Lower lobe of right lung (tissue), 2 donors: ENCODE results near the gene SCEL. TPM values are rescaled to one million over a fixed set of nuclear protein-coding genes. Genes with fewer than 3 reads are reported as not detected.
A peak's percentile ranks its signal among the peaks of the same experiment; 100 is the strongest.
"Not testable (repeated sequence)": the region's sequence is repeated elsewhere in the genome, so short reads cannot be mapped to it uniquely, and the experiment has no call there.

Source experiments
- ATAC-seq, 2 donors: fragments of 200-7000 bp; cut with Tn5 transposase; one replicate each; pipeline ENCODE4 v1.9.1; 2020 to 2022; ENCODE audit warnings: mild to moderate bottlenecking in 2 of 2, moderate library complexity in 2 of 2
- DNase-seq: peaks from one replicate; pipeline ENCODE4 v3.0.0-alpha.2; 2020
- H3K27ac ChIP-seq: fragments of 200-600 bp; one replicate; pipeline ENCODE4 v1.8.0; 2022
- H3K27me3 ChIP-seq: fragments of 200-600 bp; one replicate; pipeline ENCODE4 v1.8.0; 2022; ENCODE audit warnings: low read depth
- H3K36me3 ChIP-seq: fragments of 200-600 bp; one replicate; pipeline ENCODE4 v1.8.0; 2022; ENCODE audit warnings: mild to moderate bottlenecking
- H3K4me1 ChIP-seq: fragments of 200-600 bp; one replicate; pipeline ENCODE4 v1.8.0; 2022
- H3K4me3 ChIP-seq: fragments of 200-600 bp; one replicate; pipeline ENCODE4 v1.8.0; 2022; ENCODE audit warnings: mild to moderate bottlenecking
- H3K9me3 ChIP-seq: fragments of 200-600 bp; one replicate; pipeline ENCODE4 v1.8.0; 2022
- intact Hi-C: fragments of 100-400 bp; cut with DNase I; formaldehyde crosslinking; loops from one replicate; pipeline ENCODE4 v1.11.0; 2022
- total RNA-seq: library from RNA; stranded (reverse); fragmentation: NEBNext Ultra II Directional; extraction: Animal tissue kit (Norgen Biotek cat#: 25700); gene quantifications from one replicate; pipeline ENCODE4 v1.2.1, GENCODE V29; 2021
- TF ChIP-seq, protein P1 (sequence below): fragments of 200-600 bp; IDR thresholded peaks from one replicate; pipeline ENCODE4 v1.8.0; 2022; ENCODE audit warnings: antibody characterized with exemption, mild to moderate bottlenecking
- donor health status: DM: no; HTN: yes; CAD: no; lungs with severe emphysema.

SCEL gene
- total RNA-seq, 1 donor from 2014 or later = 54.8 TPM

DNA sequence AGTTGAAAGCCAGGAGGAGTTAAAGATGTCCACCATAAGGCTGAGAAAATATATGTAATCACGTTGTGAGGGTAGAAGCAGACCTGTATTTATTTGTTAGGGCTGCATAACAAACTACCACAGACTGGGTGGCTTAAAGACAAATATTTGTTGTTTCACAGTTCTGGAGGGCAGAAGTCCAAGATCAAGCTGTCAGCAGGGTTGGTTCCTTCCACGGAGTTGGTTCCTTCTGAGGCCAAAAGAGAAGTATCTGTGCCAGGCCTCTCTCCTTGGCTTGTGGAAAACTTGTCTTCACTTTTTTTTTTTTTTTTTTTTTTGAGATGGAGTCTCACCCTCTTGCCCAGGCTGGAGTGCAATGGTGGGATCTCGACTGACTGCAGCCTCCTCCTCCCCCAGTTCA, 88.3 kb downstream of the SCEL start:
- Histone ChIP-seq H3K4me3 (no peak overlapping the region), H3K27ac (no peak overlapping the region), H3K27me3 (no peaks in the 10 kb centered on the region), H3K9me3 (no peaks in the 10 kb centered on the region), H3K36me3 (no peaks in the 10 kb centered on the region), H3K4me1 (no peaks in the 10 kb centered on the region)
- no peak for DNase-seq
- TF ChIP-seq, protein P1, sequence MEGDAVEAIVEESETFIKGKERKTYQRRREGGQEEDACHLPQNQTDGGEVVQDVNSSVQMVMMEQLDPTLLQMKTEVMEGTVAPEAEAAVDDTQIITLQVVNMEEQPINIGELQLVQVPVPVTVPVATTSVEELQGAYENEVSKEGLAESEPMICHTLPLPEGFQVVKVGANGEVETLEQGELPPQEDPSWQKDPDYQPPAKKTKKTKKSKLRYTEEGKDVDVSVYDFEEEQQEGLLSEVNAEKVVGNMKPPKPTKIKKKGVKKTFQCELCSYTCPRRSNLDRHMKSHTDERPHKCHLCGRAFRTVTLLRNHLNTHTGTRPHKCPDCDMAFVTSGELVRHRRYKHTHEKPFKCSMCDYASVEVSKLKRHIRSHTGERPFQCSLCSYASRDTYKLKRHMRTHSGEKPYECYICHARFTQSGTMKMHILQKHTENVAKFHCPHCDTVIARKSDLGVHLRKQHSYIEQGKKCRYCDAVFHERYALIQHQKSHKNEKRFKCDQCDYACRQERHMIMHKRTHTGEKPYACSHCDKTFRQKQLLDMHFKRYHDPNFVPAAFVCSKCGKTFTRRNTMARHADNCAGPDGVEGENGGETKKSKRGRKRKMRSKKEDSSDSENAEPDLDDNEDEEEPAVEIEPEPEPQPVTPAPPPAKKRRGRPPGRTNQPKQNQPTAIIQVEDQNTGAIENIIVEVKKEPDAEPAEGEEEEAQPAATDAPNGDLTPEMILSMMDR = no peak
- intact Hi-C loops = no loop called here
- peak in 1 of 2 donors; percentile 13 for ATAC-seq

DNA sequence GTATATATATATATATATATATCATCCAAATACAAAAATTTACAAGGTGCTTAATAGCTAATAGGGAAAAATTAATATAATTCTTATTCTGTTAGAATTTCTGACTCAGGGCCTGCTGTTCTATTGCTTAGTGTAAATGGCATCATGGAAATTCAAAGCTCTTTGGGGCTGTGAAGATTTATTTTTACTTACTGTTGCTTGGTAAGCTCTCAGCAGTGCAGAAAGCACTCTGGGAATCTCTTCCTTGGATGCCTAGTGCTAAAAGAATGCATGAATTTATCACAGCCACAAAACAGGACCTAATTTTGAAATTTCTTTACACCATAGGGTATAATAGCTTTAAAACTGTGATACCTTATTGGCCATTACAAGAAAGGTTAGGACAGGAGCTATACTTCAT, 92.7 kb downstream of the SCEL start:
- H3K4me3 ChIP-seq = no peak overlapping the region
- H3K4me1 ChIP-seq = no peaks in the 10 kb centered on the region
- TF ChIP-seq, protein P1 = no peak
- H3K27me3 ChIP-seq = no peaks in the 10 kb centered on the region
- ATAC-seq = no peak
- no peaks in the 10 kb centered on the region for H3K36me3 ChIP-seq
- no peak overlapping the region for H3K27ac ChIP-seq
- no peaks in the 10 kb centered on the region for H3K9me3 ChIP-seq
- intact Hi-C loops = no loop called here
- no peak for DNase-seq

DNA sequence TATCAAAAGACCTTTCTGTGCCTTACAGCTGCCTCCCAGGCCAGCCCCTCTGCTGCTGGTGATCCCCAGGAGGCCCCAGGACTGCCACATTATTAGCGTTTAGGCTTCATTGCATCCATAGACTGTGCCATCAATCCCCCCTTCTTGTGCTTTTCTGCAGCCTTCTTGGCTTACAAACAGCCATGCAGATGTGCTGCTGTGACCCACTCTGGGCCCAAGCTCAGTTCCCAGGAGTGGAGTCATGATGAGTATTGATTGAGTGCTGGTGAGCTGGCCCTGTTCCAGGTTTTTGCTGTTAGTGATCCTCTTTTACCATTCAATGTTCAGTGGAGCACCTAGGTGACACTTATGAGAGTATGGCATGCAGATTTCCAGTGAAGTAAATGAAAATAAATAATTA, 102.1 kb downstream of the SCEL start:
- H3K9me3 ChIP-seq = no peaks in the 10 kb centered on the region
- no peak for DNase-seq
- no peak for ATAC-seq
- intact Hi-C loops = no loop called here
- no peak overlapping the region for H3K27ac ChIP-seq
- H3K4me3 ChIP-seq = no peak overlapping the region
- H3K36me3 ChIP-seq = no peaks in the 10 kb centered on the region
- H3K4me1 ChIP-seq = no peaks in the 10 kb centered on the region
- no peaks in the 10 kb centered on the region for H3K27me3 ChIP-seq
- TF ChIP-seq, protein P1 = no peak

DNA sequence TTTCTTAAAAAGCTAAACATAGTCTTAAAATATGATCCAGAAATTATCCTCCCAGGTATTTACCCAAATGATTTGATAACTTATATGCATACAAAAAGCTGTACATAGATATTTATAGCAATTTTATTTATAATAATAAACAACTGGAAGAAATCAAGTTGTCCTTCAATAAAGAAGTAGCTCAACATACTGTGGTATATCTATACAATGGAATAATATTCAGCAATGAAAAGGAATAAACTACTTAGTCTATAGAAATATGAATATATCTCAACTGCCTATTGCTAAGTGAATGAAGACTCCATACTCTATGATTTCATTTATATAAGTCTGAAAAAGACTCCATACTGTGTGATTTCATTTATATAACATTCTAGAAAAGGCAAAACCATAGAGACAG, 114.9 kb downstream of the SCEL start:
- H3K27ac ChIP-seq = no peak overlapping the region
- H3K27me3 ChIP-seq = no peaks in the 10 kb centered on the region
- TF ChIP-seq, protein P1 = no peak
- H3K36me3 ChIP-seq = no peaks in the 10 kb centered on the region
- no peaks in the 10 kb centered on the region for H3K4me1 ChIP-seq
- no peaks in the 10 kb centered on the region for H3K9me3 ChIP-seq
- no peak for DNase-seq
- no peak overlapping the region for H3K4me3 ChIP-seq
- intact Hi-C loops = no loop called here
- no peak for ATAC-seq

DNA sequence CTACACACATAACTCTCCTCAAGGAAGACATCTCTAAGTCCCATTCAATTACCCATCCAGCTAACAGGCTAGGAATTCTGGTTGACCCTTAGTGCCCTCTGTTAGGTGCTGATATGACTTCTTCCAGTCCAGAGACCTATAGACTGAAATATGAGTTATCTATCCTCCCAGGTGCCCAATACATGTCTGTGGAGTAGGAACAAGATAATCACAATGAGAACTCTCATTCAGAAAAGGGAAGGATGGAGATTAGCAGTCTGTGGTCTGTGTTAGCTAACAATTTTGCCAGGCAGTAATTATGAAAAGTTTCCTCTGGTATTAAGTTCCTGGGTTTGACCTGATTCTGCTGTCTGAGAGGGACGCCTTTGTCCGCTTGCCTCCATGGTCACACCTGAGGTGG, 117.8 kb downstream of the SCEL start:
- H3K4me1 ChIP-seq = no peaks in the 10 kb centered on the region
- intact Hi-C loops = no loop called here
- no peaks in the 10 kb centered on the region for H3K9me3 ChIP-seq
- no peak overlapping the region for H3K4me3 ChIP-seq
- TF ChIP-seq, protein P1 = no peak
- ATAC-seq (peak in 1 of 2 donors; percentile 28), DNase-seq (no peak)
- no peak overlapping the region for H3K27ac ChIP-seq
- H3K27me3 ChIP-seq = no peaks in the 10 kb centered on the region
- no peaks in the 10 kb centered on the region for H3K36me3 ChIP-seq

DNA sequence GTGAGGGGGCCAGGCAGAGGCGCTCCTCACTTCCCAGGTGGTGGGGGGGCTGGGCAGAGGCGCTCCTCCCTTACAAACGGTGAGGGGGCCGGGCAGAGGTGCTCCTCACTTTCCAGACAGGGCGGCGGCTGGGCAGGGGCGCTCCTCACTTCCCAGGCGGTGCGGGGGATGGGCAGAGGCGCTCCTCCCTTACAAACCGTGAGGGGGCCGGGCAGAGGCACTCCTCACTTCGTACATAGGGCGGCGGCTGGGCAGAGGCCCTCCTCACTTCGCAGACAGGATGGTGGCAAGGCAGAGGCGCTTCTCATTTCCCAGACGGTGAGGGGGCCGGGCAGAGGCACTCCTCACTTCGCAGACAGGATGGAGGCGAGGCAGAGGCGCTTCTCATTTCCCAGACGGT, 124.5 kb downstream of the SCEL start:
- DNase-seq, H3K4me1 ChIP-seq: not testable (repeated sequence)

More for the DNA sequence above, 124.5 kb downstream of the SCEL start:
- intact Hi-C loops, H3K9me3 ChIP-seq, H3K4me3 ChIP-seq, H3K36me3 ChIP-seq, ATAC-seq, H3K27ac ChIP-seq, H3K27me3 ChIP-seq: not testable (repeated sequence)
